ENCODE results near the gene ZBTB25.

- TF ChIP-seq CTCF (IDR thresholded peaks at IDR 0.05) (no peak), POLR2AphosphoS5 (IDR thresholded peaks at IDR 0.05) (no peak)
Observed at GRCh38 chr14:64465831-64466554, 37.6 kb downstream of the ZBTB25 start.
